Measurements from ENCODE around the gene TNNI2.

The TNNI2 gene

GRCh38 chr11:1856306-1857005 is 17.7 kb downstream of the TNNI2 start:
- Histone ChIP-seq H3K27ac (no peak overlapping the region), H3K9ac (no peak overlapping the region), H3K4me1 (peaks cover 60% of the 10 kb centered on the region), H3K36me3 (no peaks in the 10 kb centered on the region), H3K4me2 (peak overlapping the region; percentile 89), H4K20me1 (peaks cover 42% of the 10 kb centered on the region), H3K27me3 (peaks cover 5% of the 10 kb centered on the region; the same call in 1 of the 2 replicates), H3K4me3 (no peak overlapping the region), H3K9me3 (no peaks in the 10 kb centered on the region)
- no peak for TF ChIP-seq Cebpa-rat (IDR thresholded peaks at IDR 0.05)

GRCh38 chr11:1857064-1857463 is 18.3 kb downstream of the TNNI2 start:
- Histone ChIP-seq H3K27ac (no peak overlapping the region), H4K20me1 (peaks cover 36% of the 10 kb centered on the region), H3K27me3 (peaks cover 8% of the 10 kb centered on the region; the same call in 1 of the 2 replicates), H3K9ac (no peak overlapping the region), H3K4me1 (peaks cover 54% of the 10 kb centered on the region), H3K36me3 (no peaks in the 10 kb centered on the region), H3K4me3 (no peak overlapping the region), H3K4me2 (peak overlapping the region; percentile 89), H3K9me3 (no peaks in the 10 kb centered on the region)
- TF ChIP-seq Cebpa-rat (IDR thresholded peaks at IDR 0.05): no peak

GRCh38 chr11:1858154-1858553 is 19.4 kb downstream of the TNNI2 start:
- Histone ChIP-seq H3K4me3 (no peak overlapping the region), H4K20me1 (peaks cover 35% of the 10 kb centered on the region), H3K27me3 (peaks cover 19% of the 10 kb centered on the region), H3K4me2 (no peak overlapping the region), H3K36me3 (no peaks in the 10 kb centered on the region), H3K27ac (no peak overlapping the region), H3K4me1 (peaks cover 43% of the 10 kb centered on the region), H3K9ac (no peak overlapping the region), H3K9me3 (no peaks in the 10 kb centered on the region)
- no peak for TF ChIP-seq Cebpa-rat (IDR thresholded peaks at IDR 0.05)

- no peak for TF ChIP-seq Cebpa-rat (IDR thresholded peaks at IDR 0.05)
- H3K4me1 ChIP-seq: peaks cover 42% of the 10 kb centered on the region
- H3K9ac ChIP-seq: no peak overlapping the region
- no peak overlapping the region for H3K27ac ChIP-seq
- H3K9me3 ChIP-seq: no peaks in the 10 kb centered on the region
- peaks cover 23% of the 10 kb centered on the region for H3K27me3 ChIP-seq
- no peaks in the 10 kb centered on the region for H3K36me3 ChIP-seq
- H3K4me2 ChIP-seq: no peak overlapping the region
- no peak overlapping the region for H3K4me3 ChIP-seq
- peaks cover 35% of the 10 kb centered on the region for H4K20me1 ChIP-seq
Measured at GRCh38 chr11:1858576-1858975, 19.8 kb downstream of the TNNI2 start.

- peaks cover 40% of the 10 kb centered on the region for H3K4me1 ChIP-seq
- TF ChIP-seq Cebpa-rat (IDR thresholded peaks at IDR 0.05): no peak
- no peaks in the 10 kb centered on the region for H3K9me3 ChIP-seq
- H3K9ac ChIP-seq: no peak overlapping the region
- peaks cover 28% of the 10 kb centered on the region for H3K27me3 ChIP-seq
- H3K4me2 ChIP-seq: no peak overlapping the region
- no peaks in the 10 kb centered on the region for H3K36me3 ChIP-seq
- H3K27ac ChIP-seq: no peak overlapping the region
- H3K4me3 ChIP-seq: no peak overlapping the region
- peaks cover 31% of the 10 kb centered on the region for H4K20me1 ChIP-seq
Measured at GRCh38 chr11:1859004-1859403, 20.2 kb downstream of the TNNI2 start.

GRCh38 chr11:1860108-1860507 is 21.3 kb downstream of the TNNI2 start:
- TF ChIP-seq Cebpa-rat (IDR thresholded peaks at IDR 0.05): no peak
- Histone ChIP-seq H3K36me3 (no peaks in the 10 kb centered on the region), H3K27me3 (peaks cover 33% of the 10 kb centered on the region), H3K4me2 (no peak overlapping the region), H4K20me1 (peaks cover 26% of the 10 kb centered on the region), H3K4me1 (peaks cover 38% of the 10 kb centered on the region), H3K27ac (no peak overlapping the region), H3K9ac (no peak overlapping the region), H3K9me3 (no peaks in the 10 kb centered on the region), H3K4me3 (no peak overlapping the region)

GRCh38 chr11:1861435-1862411 is 22.9 kb downstream of the TNNI2 start:
- H3K27me3 ChIP-seq: peaks cover 49% of the 10 kb centered on the region
- no peak for TF ChIP-seq Cebpa-rat (IDR thresholded peaks at IDR 0.05)
- no peaks in the 10 kb centered on the region for H3K36me3 ChIP-seq

GRCh38 chr11:1862588-1863351 is 24.0 kb downstream of the TNNI2 start:
- peaks cover 40% of the 10 kb centered on the region for H4K20me1 ChIP-seq
- peaks cover 57% of the 10 kb centered on the region for H3K27me3 ChIP-seq
- no peak overlapping the region for H3K27ac ChIP-seq
- no peaks in the 10 kb centered on the region for H3K36me3 ChIP-seq
- peaks cover 29% of the 10 kb centered on the region for H3K4me1 ChIP-seq
- no peaks in the 10 kb centered on the region for H3K9me3 ChIP-seq
- H3K9ac ChIP-seq: no peak overlapping the region
- no peak for TF ChIP-seq Cebpa-rat (IDR thresholded peaks at IDR 0.05)
- H3K4me2 ChIP-seq: no peak overlapping the region
- H3K4me3 ChIP-seq: no peak overlapping the region

More at GRCh38 chr11:1861435-1862411, 22.9 kb downstream of the TNNI2 start:
- Histone ChIP-seq H3K27ac (no peak overlapping the region), H3K9ac (no peak overlapping the region), H3K9me3 (no peaks in the 10 kb centered on the region), H3K4me3 (no peak overlapping the region), H4K20me1 (peaks cover 36% of the 10 kb centered on the region), H3K4me2 (no peak overlapping the region), H3K4me1 (peaks cover 27% of the 10 kb centered on the region)

GRCh38 chr11:1863352-1864216 is 24.8 kb downstream of the TNNI2 start:
- Histone ChIP-seq H4K20me1 (peaks cover 48% of the 10 kb centered on the region), H3K9ac (no peak overlapping the region), H3K4me1 (peaks cover 37% of the 10 kb centered on the region), H3K36me3 (no peaks in the 10 kb centered on the region), H3K4me3 (no peak overlapping the region), H3K27me3 (peaks cover 64% of the 10 kb centered on the region), H3K27ac (no peak overlapping the region), H3K9me3 (no peaks in the 10 kb centered on the region), H3K4me2 (no peak overlapping the region)
- no peak for TF ChIP-seq Cebpa-rat (IDR thresholded peaks at IDR 0.05)

Data from BLaER1 (cell line).